Activated CD4-positive, alpha-beta T cell treated with anti-CD3 and anti-CD28 coated beads, Interleukin-2, Interleukin-6, amounts not matched to agents 100 ng/mL and 50 ng/mL, durations not matched to agents 16 hours and 8 hours (primary cell): ENCODE measurements around the gene CPAMD8.
A peak's percentile ranks its signal among the peaks of the same experiment; 100 is the strongest.
"Not testable (repeated sequence)": the region's sequence is repeated elsewhere in the genome, so short reads cannot be mapped to it uniquely, and the experiment has no call there.

Source experiments
- DNase-seq: peaks from one replicate; pipeline ENCODE4 v3.0.0-alpha.2; 2020

CPAMD8 gene

GRCh38 chr19:17037966-17038500, 11.4 kb upstream of the CPAMD8 start:
- no peak for DNase-seq

GRCh38 chr19:17037184-17037583, 10.6 kb upstream of the CPAMD8 start:
- no peak for DNase-seq

- DNase-seq, result no peak
These were observed 10.0 kb upstream of the CPAMD8 start for GRCh38 chr19:17036640-17037039.

- DNase-seq, result no peak
These were observed 9.3 kb upstream of the CPAMD8 start for GRCh38 chr19:17035842-17036424.

GRCh38 chr19:17031741-17032140, 5.1 kb upstream of the CPAMD8 start:
- no peak for DNase-seq

GRCh38 chr19:17027535-17027975, 945 bp upstream of the CPAMD8 start:
- DNase-seq, result no peak

GRCh38 chr19:17025991-17026658, 485 bp downstream of the CPAMD8 start:
- no peak for DNase-seq

GRCh38 chr19:17025361-17025760, 1.2 kb downstream of the CPAMD8 start:
- no peak for DNase-seq

- DNase-seq, result not testable (repeated sequence)
These were observed 1.7 kb downstream of the CPAMD8 start for GRCh38 chr19:17024941-17025340.

- DNase-seq, result no peak
These were observed 2.8 kb downstream of the CPAMD8 start for GRCh38 chr19:17023805-17024204.

GRCh38 chr19:17022738-17023137, 3.9 kb downstream of the CPAMD8 start:
- DNase-seq, result no peak

GRCh38 chr19:17021793-17022590, 4.6 kb downstream of the CPAMD8 start:
- DNase-seq, result no peak

GRCh38 chr19:17021328-17021727, 5.3 kb downstream of the CPAMD8 start:
- no peak for DNase-seq

GRCh38 chr19:17020823-17021222, 5.8 kb downstream of the CPAMD8 start:
- no peak for DNase-seq

- DNase-seq, result no peak
These were observed 6.2 kb downstream of the CPAMD8 start for GRCh38 chr19:17020385-17020784.

GRCh38 chr19:17014212-17014861, 12.3 kb downstream of the CPAMD8 start:
- not testable (repeated sequence) for DNase-seq

- DNase-seq, result no peak
These were observed 15.1 kb downstream of the CPAMD8 start for GRCh38 chr19:17011485-17011884.

GRCh38 chr19:17006579-17006978, 20.0 kb downstream of the CPAMD8 start:
- no peak for DNase-seq

- DNase-seq, result no peak
These were observed 21.6 kb downstream of the CPAMD8 start for GRCh38 chr19:17005000-17005399.

- DNase-seq, result no peak
These were observed 22.2 kb downstream of the CPAMD8 start for GRCh38 chr19:17004386-17004785.

- DNase-seq, result no peak
These were observed 24.2 kb downstream of the CPAMD8 start for GRCh38 chr19:17002455-17002854.

GRCh38 chr19:17001603-17002183, 24.9 kb downstream of the CPAMD8 start:
- DNase-seq, result peak; percentile 43
